Prostate gland (tissue), 2 donors: ENCODE data around the gene CREB3L1. TPM values are rescaled to one million over a fixed set of nuclear protein-coding genes. Genes with fewer than 3 reads are reported as not detected.

Source experiments
- DNase-seq: peaks from one replicate; pipeline ENCODE4 v3.0.0-alpha.2; 2019; ENCODE audit warnings: low spot score
- H3K27ac ChIP-seq, 2 donors: fragments of 200-600 bp; sonication (generic); 2 replicates each; pipeline ENCODE4 v1.5.1; 2017 to 2019
- H3K27me3 ChIP-seq: fragments of 200-600 bp; sonication (generic); replicated peaks from 2 replicates; pipeline ENCODE4 v1.5.1; 2019; ENCODE audit not compliant: insufficient read depth
- H3K36me3 ChIP-seq, 2 donors: fragments of 200-600 bp; sonication (generic); 1 replicate in 1 of 2; 2 replicates in 1 of 2; pipeline versions ENCODE4 v1.5.1 to v1.8.1; 2017 to 2019
- H3K4me1 ChIP-seq: fragments of 200-600 bp; sonication (generic); replicated peaks from 2 replicates; pipeline ENCODE4 v1.5.1; 2019
- H3K4me3 ChIP-seq, 2 donors: fragments of 200-600 bp; sonication (generic); 2 replicates each; pipeline ENCODE4 v1.5.1; 2017 to 2019
- H3K9me3 ChIP-seq: fragments of 200-600 bp; sonication (generic); 2 replicates; pipeline ENCODE4 v1.5.1; 2017
- CTCF ChIP-seq, 4 experiments: fragments of 200-600 bp in 2 of 4; fragments of 450-650 bp in 2 of 4; sonication (generic) in 2 of 4; IDR thresholded peaks; 1 replicate in 3 of 4; 2 replicates in 1 of 4; pipeline ENCODE4 v1.5.1; 2016 to 2019; ENCODE audit warnings: antibody characterized with exemption in 4 of 4, mild to moderate bottlenecking in 2 of 4, moderate library complexity in 2 of 4
- POLR2A ChIP-seq: fragments of 450-650 bp; IDR thresholded peaks from one replicate; pipeline ENCODE4 v1.6.1; 2016; ENCODE audit warnings: antibody characterized with exemption, mild to moderate bottlenecking
- POLR2AphosphoS5 ChIP-seq: sonication (generic); formaldehyde crosslinking; IDR thresholded peaks from one replicate; pipeline ENCODE4 v1.6.1; 2017; ENCODE audit warnings: antibody characterized with exemption
- WGBS: methylation state at CpG from one replicate; pipeline ENCODE4 v1.1.5; 2018; 5-methylcytosine and 5-hydroxymethylcytosine counted together
- intact Hi-C: fragments of 100-400 bp; cut with DNase I; formaldehyde crosslinking; loops from one replicate; pipeline ENCODE4 v1.14.2; 2022
- total RNA-seq, 2 donors: library from RNA; depleted of rRNA; stranded (reverse); fragments of >200 nt; gene quantifications; one replicate each; pipeline ENCODE4 v1.1.0, GENCODE V29; 2016

The CREB3L1 gene
- total RNA-seq, 2 donors from 2014 or later = 41.0 to 47.0 TPM

GRCh38 chr11:46267930-46268329 is 9.5 kb upstream of the CREB3L1 start:
- intact Hi-C loops = no loop called here
- Histone ChIP-seq H3K27me3 (no peaks in the 10 kb centered on the region), H3K27ac (no peak overlapping the region), H3K4me3 (no peak overlapping the region), H3K4me1 (peaks cover 27% of the 10 kb centered on the region), H3K9me3 (no peaks in the 10 kb centered on the region), H3K36me3 (no peaks in the 10 kb centered on the region)
- TF ChIP-seq POLR2A (no peak), CTCF (IDR thresholded peaks at IDR 0.05) (no peak), POLR2AphosphoS5 (peak; percentile 32)
- no peak for DNase-seq

- Histone ChIP-seq H3K36me3 (no peaks in the 10 kb centered on the region), H3K4me1 (peaks cover 41% of the 10 kb centered on the region), H3K9me3 (no peaks in the 10 kb centered on the region), H3K4me3 (no peak overlapping the region), H3K27me3 (no peaks in the 10 kb centered on the region), H3K27ac (no peak overlapping the region)
- 79% methylated on average over 5 of the region's 5 CpGs for WGBS
- intact Hi-C loops = no loop called here
- DNase-seq = no peak
- no peak for TF ChIP-seq POLR2A
- no peak for TF ChIP-seq POLR2AphosphoS5
- TF ChIP-seq CTCF (IDR thresholded peaks at IDR 0.05) = no peak
Observed at GRCh38 chr11:46270684-46271083, 6.8 kb upstream of the CREB3L1 start.

- H3K36me3 ChIP-seq = no peaks in the 10 kb centered on the region
- intact Hi-C loops = no loop called here
- H3K27me3 ChIP-seq = no peaks in the 10 kb centered on the region
- H3K9me3 ChIP-seq = no peaks in the 10 kb centered on the region
- 94% methylated on average over 1 of the region's 1 CpG for WGBS
- H3K4me1 ChIP-seq = peaks cover 49% of the 10 kb centered on the region
- no peak for TF ChIP-seq POLR2AphosphoS5
- TF ChIP-seq CTCF (IDR thresholded peaks at IDR 0.05) = no peak
- no peak for TF ChIP-seq POLR2A
- H3K4me3 ChIP-seq = no peak overlapping the region
- no peak for DNase-seq
- H3K27ac ChIP-seq = peak overlapping the region in 1 of 2 donors; percentile 80
Observed at GRCh38 chr11:46271407-46271806, 6.1 kb upstream of the CREB3L1 start.

GRCh38 chr11:46271875-46272815 is 5.3 kb upstream of the CREB3L1 start:
- H3K4me3 ChIP-seq = no peak overlapping the region
- TF ChIP-seq POLR2A (no peak), CTCF (IDR thresholded peaks at IDR 0.05) (no peak), POLR2AphosphoS5 (no peak)
- H3K9me3 ChIP-seq = no peaks in the 10 kb centered on the region
- H3K27ac ChIP-seq = peak overlapping the region; percentile 79 to 80
- H3K36me3 ChIP-seq = no peaks in the 10 kb centered on the region
- 59% methylated on average over 16 of the region's 16 CpGs for WGBS
- no peaks in the 10 kb centered on the region for H3K27me3 ChIP-seq
- peaks cover 55% of the 10 kb centered on the region for H3K4me1 ChIP-seq
- intact Hi-C loops = no loop called here
- no peak for DNase-seq
